GM19455 (cell line): Measurements from ENCODE around the gene NAIF1.
A peak's percentile ranks its signal among the peaks of the same experiment; 100 is the strongest.

ENCODE experiments used
- ATAC-seq: cut with Tn5 transposase; IDR thresholded peaks from one replicate; pipeline ENCODE4 v1.9.1; 2021; ENCODE audit not compliant: unreplicated experiment

Gene NAIF1

DNA sequence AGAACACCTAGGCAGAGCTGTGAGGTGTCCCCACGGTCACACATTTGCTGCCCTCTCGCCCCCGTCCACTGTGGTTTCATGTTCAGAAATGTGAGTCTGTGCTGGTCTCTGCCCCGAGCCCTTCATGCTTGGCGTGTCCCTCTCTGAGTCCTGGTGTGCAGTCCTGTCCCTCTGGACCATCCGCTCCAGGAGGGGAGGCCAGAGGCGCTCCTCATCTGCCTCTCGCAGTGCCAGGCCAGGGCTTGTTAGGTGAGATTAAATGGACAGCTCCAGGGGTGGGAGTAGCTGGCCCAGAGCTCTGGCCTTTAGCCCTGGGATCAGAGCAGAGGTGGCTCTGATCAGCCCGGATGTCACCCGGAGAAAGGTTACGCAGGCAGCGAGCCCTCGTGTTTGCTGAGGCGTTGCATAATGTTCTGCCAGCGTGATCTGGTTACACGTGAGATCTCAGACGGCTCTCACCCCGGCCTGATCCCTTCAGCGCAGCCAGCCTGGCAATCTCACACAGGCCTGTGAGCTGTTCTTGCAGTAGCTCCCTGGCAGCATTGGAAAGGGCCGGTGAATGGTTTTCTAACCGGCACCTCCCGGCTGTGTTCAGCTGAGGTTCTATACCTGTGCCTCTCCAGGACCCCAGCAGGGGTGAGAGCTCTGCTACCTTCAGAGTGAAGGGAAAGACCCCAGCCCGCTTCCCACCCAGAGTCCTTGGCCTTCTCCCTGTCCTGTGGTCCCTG is 35.9 kb upstream of the NAIF1 start:
- ATAC-seq: no peak

DNA sequence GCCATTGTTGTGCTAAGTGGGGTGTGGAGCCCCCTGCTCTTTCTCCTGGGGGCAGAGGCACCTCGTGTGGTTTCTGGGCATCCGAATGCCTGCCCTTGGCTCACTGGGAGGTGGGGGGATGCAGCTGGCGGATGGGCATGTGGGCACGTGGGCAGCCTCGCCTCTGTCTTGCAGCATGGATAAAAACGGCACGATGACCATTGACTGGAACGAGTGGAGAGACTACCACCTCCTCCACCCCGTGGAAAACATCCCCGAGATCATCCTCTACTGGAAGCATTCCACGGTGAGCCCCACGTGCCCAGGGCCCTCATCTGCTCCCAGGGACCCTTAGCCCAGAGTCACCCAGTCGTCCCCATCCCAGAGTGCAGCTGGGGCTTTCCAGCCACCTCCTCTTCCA is 35.1 kb upstream of the NAIF1 start:
- no peak for ATAC-seq

DNA sequence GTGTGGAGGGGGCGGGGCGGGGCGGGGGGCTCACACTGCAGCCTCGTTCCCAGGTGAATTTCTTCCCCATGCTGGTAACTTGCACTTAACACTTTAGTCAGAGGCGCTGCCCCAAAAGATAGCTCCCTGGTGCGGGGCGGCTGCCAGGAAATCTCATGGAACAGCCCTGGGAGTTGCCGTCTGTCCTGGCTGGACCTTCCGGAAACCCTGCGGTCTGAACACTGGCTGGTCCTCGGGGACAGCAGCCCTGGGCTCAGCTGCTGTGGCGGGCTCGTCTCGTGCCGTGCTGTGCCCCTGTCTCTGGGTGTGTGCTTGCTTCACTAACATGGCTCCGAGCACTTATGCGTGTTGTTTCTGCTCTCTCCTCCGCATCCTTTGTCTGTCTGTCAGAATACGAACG is 34.6 kb upstream of the NAIF1 start:
- no peak for ATAC-seq

DNA sequence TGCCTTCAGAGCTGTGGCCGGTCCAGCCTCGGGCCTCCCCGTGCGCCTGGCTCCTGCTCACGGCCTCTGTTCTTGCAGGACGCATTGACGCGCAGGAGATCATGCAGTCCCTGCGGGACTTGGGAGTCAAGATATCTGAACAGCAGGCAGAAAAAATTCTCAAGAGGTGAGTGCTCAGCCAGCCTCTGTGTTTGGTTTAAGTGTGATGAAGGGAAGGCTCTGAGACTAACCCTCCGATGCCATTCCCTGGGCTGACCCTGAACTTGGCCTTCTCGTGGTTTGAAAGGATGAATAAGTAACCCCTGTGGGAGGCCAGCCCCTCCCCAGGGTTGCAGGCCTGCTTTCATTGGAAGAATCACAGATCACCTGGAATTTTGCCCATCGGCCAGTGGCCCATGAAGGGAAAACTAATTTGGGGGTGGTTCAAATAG is 34.1 kb upstream of the NAIF1 start:
- no peak for ATAC-seq

DNA sequence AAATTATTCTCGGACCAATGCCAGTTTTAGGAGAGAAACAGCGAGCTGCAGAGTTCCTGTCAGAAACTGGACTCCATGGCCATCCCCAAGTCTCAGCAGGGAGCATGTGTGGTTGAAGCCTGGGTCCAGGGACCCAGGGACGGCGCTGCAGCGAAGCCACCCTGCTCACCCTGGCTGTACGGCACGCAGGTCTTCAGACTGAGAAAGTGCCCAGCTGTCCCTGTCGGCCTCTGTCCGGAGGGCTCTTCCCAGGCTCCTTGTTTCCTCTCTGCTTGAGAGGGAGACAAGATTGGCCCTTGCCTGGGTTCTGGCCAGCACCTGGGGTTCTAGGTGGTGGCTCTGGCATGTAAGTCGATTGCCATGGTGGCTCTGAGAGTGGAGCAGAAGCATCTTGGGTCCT is 33.5 kb upstream of the NAIF1 start:
- no peak for ATAC-seq

DNA sequence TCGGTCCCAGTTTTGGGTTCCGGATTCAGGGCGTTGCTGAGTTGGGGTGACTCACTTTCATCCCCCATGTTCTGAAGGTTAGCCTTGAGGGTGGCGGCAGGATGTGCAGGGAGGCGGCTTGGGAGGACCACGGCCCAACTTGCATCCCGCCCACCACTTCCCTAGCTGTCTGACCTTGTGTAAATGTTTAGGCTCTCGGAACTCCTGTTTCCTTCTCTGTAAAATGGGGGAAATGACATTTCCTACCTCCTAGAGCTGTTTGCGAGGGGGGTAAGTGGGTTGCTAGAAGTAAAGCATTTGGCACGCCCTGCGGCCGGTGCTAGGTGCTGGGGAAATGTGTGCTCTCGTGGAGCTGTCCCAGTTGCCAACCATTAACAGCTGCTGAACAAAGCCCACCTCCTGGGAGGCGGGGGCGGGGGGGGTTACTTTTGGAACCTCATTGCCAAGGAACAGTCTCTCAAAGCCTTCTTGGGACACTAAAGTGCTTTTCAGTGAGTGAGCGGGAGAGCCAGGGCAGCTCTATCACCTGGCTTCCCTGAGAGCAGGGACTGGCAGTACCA is 32.9 kb upstream of the NAIF1 start:
- ATAC-seq: no peak

DNA sequence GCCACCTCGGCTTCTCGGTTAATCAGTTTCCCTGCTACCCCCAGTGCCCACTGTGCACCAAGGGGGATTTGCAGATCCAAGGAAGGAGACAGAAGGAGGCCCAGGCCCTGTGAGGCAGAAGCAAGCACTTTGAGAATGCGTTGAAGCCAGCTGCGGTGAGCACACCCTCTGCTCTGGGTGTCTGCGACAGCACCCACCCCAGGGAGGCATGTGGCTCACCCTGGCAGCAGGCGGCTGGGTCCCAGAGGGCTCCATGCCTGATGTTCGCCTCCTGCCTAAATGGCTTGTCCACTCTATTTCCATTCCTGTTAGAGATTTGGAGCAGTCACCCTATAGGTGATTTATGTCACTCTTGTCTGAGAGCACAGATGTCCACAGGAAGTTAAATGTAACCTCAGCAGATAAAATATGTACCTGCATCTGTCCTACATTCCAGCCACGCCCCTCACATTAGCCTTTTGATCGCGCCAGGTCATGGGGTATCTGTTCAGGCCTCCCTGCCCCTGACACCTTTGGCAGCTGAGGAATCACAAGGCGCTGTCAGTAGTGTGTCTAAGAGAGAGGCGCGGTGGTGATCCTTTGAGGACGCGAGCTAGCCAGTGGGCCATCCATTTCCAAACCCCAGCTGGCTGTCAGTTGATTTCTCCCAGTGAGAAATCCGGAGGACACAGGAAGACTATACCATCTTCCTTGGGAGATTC is 32.3 kb upstream of the NAIF1 start:
- ATAC-seq: no peak

DNA sequence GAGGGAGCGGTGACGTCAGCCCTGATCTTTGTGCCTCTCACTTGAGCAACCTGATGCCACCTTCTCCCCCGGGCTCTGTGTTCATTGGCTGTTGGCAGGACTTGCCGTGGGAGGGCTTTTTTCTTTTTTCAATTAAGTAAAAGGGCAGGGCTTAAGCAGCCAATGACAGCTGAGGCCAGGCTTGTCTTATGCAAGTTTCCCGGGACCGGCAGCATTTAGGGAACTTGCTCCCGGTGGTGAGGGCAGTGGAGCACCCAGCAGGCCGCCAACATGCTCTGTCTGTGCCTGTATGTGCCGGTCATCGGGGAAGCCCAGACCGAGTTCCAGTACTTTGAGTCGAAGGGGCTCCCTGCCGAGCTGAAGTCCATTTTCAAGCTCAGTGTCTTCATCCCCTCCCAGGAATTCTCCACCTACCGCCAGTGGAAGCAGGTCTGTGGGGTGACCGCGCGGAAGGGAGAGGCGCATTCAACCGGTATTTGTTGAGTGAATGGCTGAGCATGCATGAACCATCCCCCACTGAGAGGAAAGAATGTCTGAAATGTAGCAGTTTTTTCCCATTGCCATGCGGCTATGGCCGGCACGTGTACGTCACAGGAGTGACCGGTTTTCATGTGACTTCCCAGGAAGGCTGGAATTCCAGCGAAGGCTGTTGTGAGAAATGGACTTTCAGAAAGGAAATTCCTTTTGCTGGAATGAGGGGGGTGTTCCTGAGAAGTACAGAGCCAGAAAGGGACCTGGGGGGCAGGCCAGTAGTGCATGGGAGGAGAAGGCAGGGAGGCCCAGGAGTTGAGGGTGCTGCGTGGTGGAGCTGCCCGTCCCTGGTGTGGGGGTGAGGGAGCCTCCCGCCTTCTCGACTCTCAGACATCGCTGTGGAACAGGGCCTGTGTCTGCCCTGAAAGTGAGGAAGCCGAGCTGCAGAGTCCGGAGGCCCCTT is 31.4 kb upstream of the NAIF1 start:
- ATAC-seq: no peak

DNA sequence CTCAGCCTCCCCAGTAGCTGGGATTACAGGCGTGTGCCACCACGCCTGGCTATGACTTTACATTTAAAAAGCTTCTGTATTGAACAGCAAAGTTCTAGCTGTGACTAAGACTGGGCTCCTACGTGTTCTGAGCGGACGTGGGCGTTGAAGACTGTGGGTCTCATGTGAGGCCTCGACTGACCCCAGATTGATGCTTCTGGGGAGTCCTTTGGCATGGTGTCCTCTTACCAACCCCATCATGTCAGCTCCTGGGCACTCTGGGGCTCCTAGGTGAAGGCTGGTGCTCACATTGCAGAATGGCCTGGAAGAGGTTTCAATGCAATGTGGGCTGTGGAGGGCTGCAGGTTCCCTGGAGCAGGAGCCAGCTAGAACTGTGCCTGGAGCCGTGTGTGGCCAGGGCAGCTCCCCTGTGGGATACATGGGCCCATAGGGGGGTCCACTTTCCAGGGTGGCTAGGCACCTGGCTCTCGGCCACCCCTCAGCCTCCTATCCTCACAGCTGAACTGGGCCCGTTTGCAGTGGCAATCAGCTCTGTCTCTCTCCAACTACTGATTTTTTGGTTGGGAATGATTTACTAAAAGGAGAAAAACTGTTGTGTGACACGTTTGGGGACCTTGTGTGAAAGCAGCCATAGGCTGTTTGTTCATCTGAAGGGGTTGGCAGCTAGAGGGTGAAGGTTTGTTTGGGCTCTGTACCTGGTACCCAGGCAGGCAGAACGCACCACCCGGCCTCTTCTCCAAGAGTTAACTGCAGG is 30.6 kb upstream of the NAIF1 start:
- no peak for ATAC-seq

DNA sequence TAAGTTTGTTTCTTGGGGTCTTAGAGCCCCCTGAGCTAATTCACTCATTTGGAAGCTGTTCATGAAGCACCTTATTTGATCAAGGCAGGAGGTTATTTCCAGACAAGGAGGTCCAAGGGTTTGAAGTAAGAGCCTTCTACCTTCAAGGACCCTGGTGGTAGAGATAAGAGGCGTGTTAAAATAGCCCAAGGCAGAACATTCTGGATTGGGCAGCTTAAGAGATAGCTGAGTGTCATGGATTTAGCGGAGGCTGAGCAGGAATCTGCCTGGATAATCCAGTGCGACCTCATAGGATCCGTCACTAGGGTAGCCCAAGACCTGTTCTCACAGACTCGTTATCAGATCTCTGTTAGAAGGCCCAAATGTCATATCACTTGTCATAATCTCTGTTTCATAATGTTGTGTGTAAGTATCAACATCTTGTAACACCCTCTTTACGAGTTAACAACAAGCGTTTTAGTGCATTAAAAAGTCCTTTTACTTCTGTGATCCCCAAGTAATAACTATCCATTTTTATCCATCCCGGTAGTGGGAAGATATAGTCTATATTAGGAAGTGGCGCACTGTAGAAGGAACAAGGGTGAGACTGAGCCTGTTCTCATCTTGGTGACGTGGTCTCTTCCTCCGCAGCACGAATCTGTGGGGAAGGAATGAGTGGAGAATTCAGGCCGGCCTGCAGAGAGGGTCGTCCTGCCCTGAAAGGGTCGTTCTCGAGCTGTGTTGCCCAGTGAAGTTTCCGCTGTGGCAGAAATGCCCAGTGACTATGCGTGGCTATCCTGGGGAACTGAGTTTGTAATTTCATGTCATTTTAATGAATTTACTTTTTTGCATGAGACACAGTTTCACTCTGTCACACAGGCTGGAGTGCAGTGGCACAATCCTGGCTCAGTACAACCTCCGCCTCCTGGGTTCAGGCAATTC is 29.8 kb upstream of the NAIF1 start:
- no peak for ATAC-seq

DNA sequence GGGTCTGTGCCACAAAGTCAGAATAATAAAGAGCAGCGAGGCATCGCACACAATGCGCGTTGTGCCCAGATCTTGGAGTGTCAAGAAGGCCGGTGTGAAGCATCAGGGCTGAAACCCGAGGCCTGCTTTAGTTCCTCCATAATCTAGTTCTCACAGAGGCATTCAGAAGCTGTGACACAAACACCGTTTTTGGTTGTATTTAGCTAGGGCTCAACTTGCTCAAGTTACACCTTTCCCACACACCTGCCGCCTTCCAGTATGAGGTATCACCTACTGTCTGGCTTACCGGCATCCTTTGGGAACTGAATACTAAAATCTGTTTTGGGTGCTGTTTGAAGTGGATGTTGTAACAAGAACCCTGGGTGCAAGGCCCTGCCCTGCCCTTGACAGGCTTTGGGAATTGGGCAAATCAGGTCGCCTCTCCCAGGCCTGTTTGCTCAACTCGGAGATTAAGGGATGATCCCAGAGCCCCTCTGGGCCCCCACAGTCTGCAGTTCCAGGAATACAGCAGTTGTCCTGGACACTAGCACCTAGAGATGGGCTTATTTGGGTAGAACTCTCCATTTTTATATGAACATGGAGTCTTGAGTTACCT is 27.9 kb upstream of the NAIF1 start:
- ATAC-seq: no peak

DNA sequence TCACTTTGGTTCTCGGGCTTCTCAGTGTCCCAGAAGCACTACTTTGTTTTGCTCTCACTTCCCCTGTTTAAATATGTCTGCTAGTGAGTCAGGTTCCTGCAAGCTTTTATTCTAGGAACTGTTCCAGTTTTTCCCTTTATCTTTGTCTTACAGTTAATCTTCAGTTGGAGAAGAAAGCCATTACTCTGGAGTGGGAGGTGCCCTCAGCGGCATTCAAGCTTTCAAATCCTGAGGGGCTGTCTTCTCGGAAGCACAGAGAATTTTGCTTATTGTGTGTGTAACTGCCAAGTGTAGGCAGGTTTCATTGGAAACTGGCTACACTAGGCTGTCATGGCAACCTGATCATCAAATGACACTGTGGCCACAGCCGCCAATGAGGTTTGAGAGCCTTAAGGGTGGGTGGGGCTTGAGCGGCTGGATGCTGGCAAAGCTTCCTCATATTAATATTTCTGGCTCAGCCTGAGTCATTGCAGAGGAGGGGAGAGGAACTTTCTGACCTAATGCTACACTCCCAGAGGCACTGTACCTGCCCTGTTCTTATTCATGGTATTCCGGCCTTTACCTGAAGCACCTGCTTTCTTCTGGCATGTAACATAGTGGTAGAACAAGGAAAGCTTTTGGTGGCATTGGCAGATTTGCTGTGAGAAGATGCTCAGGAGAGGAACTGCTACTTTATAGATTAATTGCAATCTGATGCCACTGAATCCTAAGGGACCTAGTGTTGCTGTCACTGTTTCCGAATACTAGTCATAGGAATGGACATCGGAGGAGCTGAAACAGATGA is 27.2 kb upstream of the NAIF1 start:
- ATAC-seq: peak; percentile 92

DNA sequence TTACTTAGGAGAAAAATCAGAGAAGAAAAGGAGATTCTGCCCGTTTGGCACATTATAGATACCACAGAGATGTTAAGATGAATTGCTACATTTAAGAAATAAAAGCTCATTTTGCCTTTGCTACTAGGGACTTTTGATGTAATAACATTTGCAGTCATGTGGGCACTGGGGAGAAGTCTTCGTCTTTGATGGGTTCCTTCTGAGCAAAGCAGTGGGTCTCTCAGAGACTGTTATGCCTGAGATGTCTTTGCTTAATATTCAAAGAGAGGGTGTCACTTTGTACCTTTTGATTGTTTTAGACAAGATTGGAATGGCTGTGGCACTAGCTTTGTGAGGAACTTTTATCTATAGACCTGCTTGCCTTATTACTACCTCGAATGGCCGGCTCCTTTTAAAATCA is 25.9 kb upstream of the NAIF1 start:
- no peak for ATAC-seq

DNA sequence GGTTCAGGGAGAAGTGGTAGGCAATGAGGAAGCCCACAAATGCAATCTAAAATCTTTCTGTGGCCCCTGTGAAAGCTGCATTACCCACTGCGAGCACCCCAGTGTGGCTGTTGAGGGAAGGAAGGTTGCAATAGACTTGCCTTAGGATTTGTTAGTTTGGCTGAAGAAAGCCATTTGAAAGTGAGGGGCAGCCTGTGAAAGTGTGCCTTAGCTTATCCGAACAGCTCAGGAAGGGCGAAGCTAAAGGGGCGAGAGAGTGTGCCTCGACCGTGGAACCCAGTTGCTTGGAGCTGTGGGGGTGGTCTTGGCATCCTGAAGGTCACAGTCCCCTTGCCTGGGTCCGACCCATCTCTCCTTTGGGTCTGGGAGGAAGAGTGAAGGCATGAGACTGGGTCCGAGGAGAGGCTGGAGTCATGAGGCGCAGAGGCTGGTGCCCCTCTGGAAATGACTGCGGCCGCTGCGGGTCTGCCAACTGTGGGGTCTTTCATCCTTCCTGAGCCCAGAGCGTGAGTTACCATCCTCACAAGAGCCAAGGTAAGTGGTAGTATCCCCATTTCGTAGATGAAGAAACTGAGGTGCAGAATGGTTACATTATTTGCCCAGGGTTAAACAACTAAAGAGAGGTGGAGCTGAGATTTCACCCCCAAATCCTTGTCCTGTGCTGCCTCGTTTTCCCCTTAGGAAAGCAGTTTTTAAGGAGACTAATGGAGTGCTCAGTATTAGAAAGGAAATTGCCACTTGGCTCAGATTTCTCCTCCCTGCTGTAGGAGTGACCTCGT is 25.3 kb upstream of the NAIF1 start:
- no peak for ATAC-seq

DNA sequence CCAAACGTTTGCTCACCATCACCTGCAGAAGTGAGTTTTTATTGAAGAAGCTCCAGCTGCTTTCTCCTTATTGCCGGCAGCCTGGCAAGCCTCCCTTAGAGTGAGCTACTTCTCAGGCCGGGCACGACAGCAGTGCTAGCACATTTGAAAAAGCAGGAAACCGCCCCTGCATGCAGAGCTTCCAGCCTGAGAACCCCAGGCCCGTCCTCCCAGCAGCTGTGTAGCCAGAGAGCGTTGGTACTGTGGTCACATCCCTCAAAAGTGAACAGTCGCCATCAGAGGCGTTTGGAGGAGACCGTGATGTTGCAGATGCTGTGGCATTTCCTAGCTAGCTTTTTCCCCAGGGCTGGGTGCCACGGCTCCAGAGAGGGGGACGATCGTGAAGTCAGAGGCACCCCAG is 24.5 kb upstream of the NAIF1 start:
- ATAC-seq: no peak

DNA sequence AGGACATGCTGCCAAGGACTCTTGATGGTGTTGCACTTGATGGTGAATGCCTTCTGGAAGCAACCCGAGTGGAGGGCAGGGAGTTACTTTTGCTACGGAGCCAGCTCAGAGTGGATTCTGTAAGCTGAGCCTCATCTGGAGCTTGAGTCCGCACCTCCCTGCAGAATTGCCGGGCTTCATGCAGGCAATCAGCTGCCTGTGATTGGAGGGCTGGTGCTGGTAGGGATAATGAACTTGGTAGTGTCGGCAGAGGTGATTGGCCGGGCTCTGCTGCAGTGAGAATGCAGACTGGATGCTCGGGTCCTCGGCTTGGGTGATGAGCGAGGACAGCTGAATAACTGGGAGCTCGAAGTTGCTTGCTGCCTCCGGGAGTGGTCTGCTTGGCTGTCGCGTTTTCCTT is 24.0 kb upstream of the NAIF1 start:
- no peak for ATAC-seq

DNA sequence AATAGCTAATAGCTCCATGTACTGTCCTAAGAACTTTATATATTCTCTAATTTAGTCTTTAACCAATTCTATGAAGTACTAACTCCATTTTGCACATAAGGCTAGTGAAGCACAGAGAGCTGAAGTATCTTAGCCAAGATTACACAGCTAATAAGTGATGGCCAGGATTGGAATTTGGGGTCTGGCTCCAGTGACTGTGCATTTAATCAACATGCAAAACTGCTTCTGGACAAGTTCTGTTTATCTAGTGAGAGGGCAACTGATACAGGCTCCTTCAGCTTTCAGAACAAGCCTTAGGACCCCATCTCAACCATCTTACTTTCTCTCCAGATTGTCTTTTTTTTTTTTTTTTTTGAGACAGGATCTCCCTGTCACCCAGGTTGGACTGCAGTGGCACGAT is 22.2 kb upstream of the NAIF1 start:
- ATAC-seq: no peak
